ENCODE measurements around the gene FCHSD2.

FCHSD2 gene

DNA sequence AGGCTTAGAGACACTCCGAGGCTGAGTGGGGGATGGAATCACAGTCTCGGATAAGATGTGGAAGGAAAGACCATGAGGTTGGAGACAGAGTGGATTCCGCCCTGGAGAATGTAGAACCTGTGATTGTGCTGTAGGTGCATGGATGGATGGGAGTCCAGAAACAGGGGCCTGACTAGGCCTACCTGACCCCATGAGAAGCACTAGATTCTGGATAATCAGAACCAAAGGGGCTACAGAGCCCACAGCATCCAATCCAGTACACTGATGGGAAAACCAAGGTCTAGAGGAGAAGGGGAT, 32.3 kb upstream of the FCHSD2 start:
- no peak overlapping the region for H3K9ac ChIP-seq
- TF ChIP-seq, protein P1, sequence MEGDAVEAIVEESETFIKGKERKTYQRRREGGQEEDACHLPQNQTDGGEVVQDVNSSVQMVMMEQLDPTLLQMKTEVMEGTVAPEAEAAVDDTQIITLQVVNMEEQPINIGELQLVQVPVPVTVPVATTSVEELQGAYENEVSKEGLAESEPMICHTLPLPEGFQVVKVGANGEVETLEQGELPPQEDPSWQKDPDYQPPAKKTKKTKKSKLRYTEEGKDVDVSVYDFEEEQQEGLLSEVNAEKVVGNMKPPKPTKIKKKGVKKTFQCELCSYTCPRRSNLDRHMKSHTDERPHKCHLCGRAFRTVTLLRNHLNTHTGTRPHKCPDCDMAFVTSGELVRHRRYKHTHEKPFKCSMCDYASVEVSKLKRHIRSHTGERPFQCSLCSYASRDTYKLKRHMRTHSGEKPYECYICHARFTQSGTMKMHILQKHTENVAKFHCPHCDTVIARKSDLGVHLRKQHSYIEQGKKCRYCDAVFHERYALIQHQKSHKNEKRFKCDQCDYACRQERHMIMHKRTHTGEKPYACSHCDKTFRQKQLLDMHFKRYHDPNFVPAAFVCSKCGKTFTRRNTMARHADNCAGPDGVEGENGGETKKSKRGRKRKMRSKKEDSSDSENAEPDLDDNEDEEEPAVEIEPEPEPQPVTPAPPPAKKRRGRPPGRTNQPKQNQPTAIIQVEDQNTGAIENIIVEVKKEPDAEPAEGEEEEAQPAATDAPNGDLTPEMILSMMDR (IDR thresholded peaks at IDR 0.05) = no peak
- no peaks in the 10 kb centered on the region for H3K4me1 ChIP-seq
- no peaks in the 10 kb centered on the region for H3K79me2 ChIP-seq
- no peak overlapping the region for H3K27ac ChIP-seq
- H3K4me2 ChIP-seq (ENCODE audit: low read length) = no peak overlapping the region
- no peak overlapping the region for H3K4me3 ChIP-seq (ENCODE audit: low read depth, low read length)
- no peaks in the 10 kb centered on the region for H3K27me3 ChIP-seq (ENCODE audit: control insufficient read depth, insufficient read depth, low read length)
- H2AFZ ChIP-seq = no peak overlapping the region
- H3K36me3 ChIP-seq (ENCODE audit: control insufficient read depth, insufficient read depth, low read length) = no peaks in the 10 kb centered on the region
- no peaks in the 10 kb centered on the region for H3K9me3 ChIP-seq (ENCODE audit: control insufficient read depth, low read length)

DNA sequence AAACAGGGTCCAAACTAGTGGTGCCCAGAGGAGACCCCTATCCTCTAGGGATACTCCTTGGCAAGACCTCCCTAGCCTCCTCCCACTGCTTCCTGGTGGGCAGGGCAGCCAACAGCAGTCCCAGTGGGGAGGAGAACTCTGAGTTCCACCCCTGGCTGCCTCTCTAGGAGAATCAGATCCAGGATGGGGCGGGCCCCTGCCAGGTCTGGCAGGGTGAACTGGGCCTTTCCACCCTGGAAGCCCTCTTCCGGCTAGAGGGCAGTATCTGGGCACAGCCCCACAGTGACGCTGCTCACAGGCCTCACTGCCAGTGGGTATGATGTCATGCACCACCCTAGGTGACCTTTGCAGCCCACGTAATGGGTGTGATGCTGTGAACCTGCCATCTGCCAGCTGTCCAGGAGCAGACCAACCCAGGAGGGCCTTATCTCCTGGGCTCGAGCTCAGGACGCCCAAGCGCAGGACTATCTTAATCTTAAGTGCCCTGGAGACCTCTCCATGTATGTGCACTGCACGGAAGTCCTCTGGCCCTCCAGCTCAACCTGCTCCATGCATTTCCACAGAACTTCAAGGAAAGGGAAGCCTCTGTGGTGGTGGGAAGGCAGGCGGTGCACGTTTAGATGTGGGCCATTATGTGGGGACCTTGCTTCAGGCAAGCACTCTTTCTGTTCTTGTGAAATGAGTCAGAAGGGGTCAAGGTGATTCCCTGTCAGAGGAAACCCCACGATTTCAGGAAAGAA, 31.8 kb upstream of the FCHSD2 start:
- H3K9ac ChIP-seq = no peak overlapping the region
- no peak overlapping the region for H3K27ac ChIP-seq
- no peak overlapping the region for H3K4me2 ChIP-seq (ENCODE audit: low read length)
- no peak overlapping the region for H2AFZ ChIP-seq
- no peaks in the 10 kb centered on the region for H3K4me1 ChIP-seq
- TF ChIP-seq, protein P1 (IDR thresholded peaks at IDR 0.05) = no peak
- H3K27me3 ChIP-seq (ENCODE audit: control insufficient read depth, insufficient read depth, low read length) = no peaks in the 10 kb centered on the region
- no peaks in the 10 kb centered on the region for H3K79me2 ChIP-seq
- no peak overlapping the region for H3K4me3 ChIP-seq (ENCODE audit: low read depth, low read length)
- H3K9me3 ChIP-seq (ENCODE audit: control insufficient read depth, low read length) = no peaks in the 10 kb centered on the region
- H3K36me3 ChIP-seq (ENCODE audit: control insufficient read depth, insufficient read depth, low read length) = no peaks in the 10 kb centered on the region

DNA sequence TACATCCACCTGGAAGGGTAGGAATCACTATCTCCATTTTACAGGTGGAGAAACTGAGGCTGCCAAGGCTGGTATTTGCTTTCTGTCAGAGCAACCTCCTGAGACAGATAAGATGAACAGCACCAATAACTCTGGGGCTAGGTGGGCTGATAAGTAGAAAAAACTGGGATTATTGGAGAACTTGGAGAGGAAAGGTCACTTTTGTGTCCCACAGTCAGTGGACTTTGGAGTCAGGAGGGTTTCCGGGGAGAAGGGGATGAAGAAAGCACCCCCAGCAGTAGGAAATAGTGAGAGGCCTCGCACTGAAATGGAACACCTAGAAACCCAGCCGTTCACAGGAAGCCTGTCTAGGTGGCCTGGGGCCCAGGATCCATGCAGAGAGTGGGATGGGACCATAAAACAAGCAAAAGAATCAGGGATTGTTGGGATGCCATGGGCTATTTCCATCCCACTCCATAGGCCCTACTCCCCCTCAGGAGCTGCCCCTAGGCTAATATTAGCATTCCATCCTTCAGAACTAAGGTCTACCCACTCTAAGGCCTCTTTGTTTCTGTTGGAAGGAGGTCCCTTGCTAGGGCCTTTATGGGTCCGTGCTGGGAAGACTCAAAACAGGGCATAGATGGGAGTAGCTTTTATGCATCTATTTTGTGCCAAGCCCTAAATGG, 31.0 kb upstream of the FCHSD2 start:
- Histone ChIP-seq H3K4me1 (no peaks in the 10 kb centered on the region), H3K27ac (no peak overlapping the region), H3K9ac (no peak overlapping the region), H3K36me3 (ENCODE audit: control insufficient read depth, insufficient read depth, low read length) (no peaks in the 10 kb centered on the region), H3K27me3 (ENCODE audit: control insufficient read depth, insufficient read depth, low read length) (no peaks in the 10 kb centered on the region), H3K9me3 (ENCODE audit: control insufficient read depth, low read length) (no peaks in the 10 kb centered on the region), H3K4me3 (ENCODE audit: low read depth, low read length) (no peak overlapping the region), H3K79me2 (no peaks in the 10 kb centered on the region), H2AFZ (no peak overlapping the region), H3K4me2 (ENCODE audit: low read length) (no peak overlapping the region)
- TF ChIP-seq, protein P1 (IDR thresholded peaks at IDR 0.05) = no peak

DNA sequence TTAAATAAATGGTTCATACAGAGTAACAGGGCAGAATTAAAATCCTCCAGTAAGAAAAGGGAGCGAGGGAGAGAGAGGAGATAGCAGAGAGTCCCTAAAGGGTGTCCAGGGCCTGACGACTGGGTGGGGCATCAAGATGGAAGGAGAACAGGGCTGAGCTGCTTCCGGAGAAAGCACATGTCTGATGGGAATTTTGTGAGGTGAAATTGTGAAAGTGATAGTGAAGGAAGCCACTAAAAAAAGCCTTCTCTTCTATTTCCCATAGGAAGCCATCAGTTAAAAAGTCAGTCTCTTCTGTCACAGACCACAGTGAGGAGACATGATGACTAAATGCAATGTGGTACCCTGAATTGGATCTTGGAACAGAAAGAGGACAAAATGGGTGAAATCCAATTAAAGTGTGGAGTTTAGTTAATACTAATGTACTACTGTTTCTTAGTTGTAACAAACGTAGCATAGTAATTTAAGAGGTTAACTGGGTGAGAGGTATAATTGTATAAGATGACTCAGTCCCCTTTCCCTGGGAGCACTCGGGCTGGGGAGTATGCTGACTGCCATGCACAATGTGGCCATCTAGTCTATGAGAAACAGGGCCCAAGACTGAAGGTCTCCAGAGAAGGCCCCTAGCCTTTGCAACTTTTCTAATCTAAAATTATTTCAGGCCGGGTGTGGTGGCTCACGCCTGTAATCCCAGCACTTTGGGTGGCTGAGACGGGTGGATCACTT, 29.5 kb upstream of the FCHSD2 start:
- Histone ChIP-seq H3K27ac (no peak overlapping the region), H3K4me3 (ENCODE audit: low read depth, low read length) (no peak overlapping the region), H3K9ac (no peak overlapping the region), H3K4me1 (no peaks in the 10 kb centered on the region), H3K27me3 (ENCODE audit: control insufficient read depth, insufficient read depth, low read length) (no peaks in the 10 kb centered on the region), H3K36me3 (ENCODE audit: control insufficient read depth, insufficient read depth, low read length) (no peaks in the 10 kb centered on the region), H2AFZ (no peak overlapping the region), H3K4me2 (ENCODE audit: low read length) (no peak overlapping the region), H3K9me3 (ENCODE audit: control insufficient read depth, low read length) (no peaks in the 10 kb centered on the region), H3K79me2 (no peaks in the 10 kb centered on the region)
- TF ChIP-seq, protein P1 (IDR thresholded peaks at IDR 0.05) = no peak
